Smooth muscle cell (in vitro differentiated cells): Measurements from ENCODE around the gene CAVIN1. TPM values are rescaled to one million over a fixed set of nuclear protein-coding genes. Genes with fewer than 3 reads are reported as not detected.

ENCODE experiments used
- DNase-seq: peaks from one replicate; lab custom pipeline; 2025; ENCODE audit not compliant: unreplicated experiment; lab: John Stamatoyannopoulos, UW
- H2AFZ ChIP-seq: fragments of 200-600 bp; sonication (generic); 2 replicates; pipeline ENCODE4 v1.6.0; 2016; ENCODE audit warnings: antibody characterized with exemption, low read depth, mild to moderate bottlenecking
- H3F3A ChIP-seq: fragments of 200-600 bp; sonication (generic); 2 replicates; pipeline ENCODE4 v1.6.0; 2017; ENCODE audit warnings: antibody characterized with exemption, low read depth
- H3K27ac ChIP-seq: fragments of 200-600 bp; sonication (generic); 2 replicates; pipeline ENCODE4 v1.5.1; 2016; ENCODE audit warnings: low read depth, mild to moderate bottlenecking
- H3K27me3 ChIP-seq: fragments of 200-600 bp; sonication (generic); 2 replicates; pipeline ENCODE4 v1.6.1; 2016; ENCODE audit warnings: low read depth, mild to moderate bottlenecking
- H3K36me3 ChIP-seq: fragments of 200-600 bp; sonication (generic); 2 replicates; pipeline ENCODE4 v1.5.1; 2016; ENCODE audit warnings: low read depth
- H3K4me1 ChIP-seq: fragments of 200-600 bp; sonication (generic); 2 replicates; pipeline ENCODE4 v1.5.1; 2016; ENCODE audit warnings: low read depth
- H3K4me2 ChIP-seq: fragments of 200-600 bp; sonication (generic); 2 replicates; pipeline ENCODE4 v1.6.0; 2016; ENCODE audit warnings: mild to moderate bottlenecking
- H3K4me3 ChIP-seq: fragments of 200-600 bp; sonication (generic); 2 replicates; pipeline ENCODE4 v1.5.1; 2016; ENCODE audit warnings: mild to moderate bottlenecking
- H3K79me2 ChIP-seq: fragments of 200-600 bp; sonication (generic); 2 replicates; pipeline ENCODE4 v1.6.0; 2016; ENCODE audit warnings: low read depth, mild to moderate bottlenecking
- H3K9ac ChIP-seq: fragments of 200-600 bp; sonication (generic); 2 replicates; pipeline ENCODE4 v1.6.0; 2016; ENCODE audit warnings: low read depth
- H3K9me3 ChIP-seq: fragments of 200-600 bp; sonication (generic); replicated peaks from 2 replicates; pipeline ENCODE4 v1.5.1; 2016; ENCODE audit warnings: low read depth
- H4K20me1 ChIP-seq: fragments of 200-600 bp; sonication (generic); 2 replicates; pipeline ENCODE4 v1.6.0; 2016; ENCODE audit warnings: low read depth
- WGBS: methylation state at CpG from one replicate; pipeline ENCODE4 v1.1.7; 2016; ENCODE audit warnings: low lambda C conversion rate; 5-methylcytosine and 5-hydroxymethylcytosine counted together
- polyA plus RNA-seq: library from polyadenylated mRNA; unstranded; fragments of >200 nt; fragmentation: Nextera tagmentation; extraction: Ambion mirVana; gene quantifications from 2 replicates; pipeline ENCODE4 v1.2.1, GENCODE V29; 2016
- total RNA-seq: library from RNA; depleted of rRNA; stranded (reverse); fragments of >200 nt; gene quantifications from 2 replicates; pipeline ENCODE4 v1.2.3, GENCODE V29; 2014
- TF ChIP-seq, protein P1 (sequence below): fragments of 200-600 bp; sonication (generic); IDR thresholded peaks from 2 replicates; pipeline ENCODE4 v1.5.1; 2017; ENCODE audit warnings: borderline replicate concordance, mild to moderate bottlenecking, antibody characterized with exemption; ENCODE audit not compliant: insufficient read depth, poor library complexity, severe bottlenecking

Gene CAVIN1
- total and polyA plus RNA-seq, 2 experiments from 2014 or later = 116 to 255 TPM

DNA sequence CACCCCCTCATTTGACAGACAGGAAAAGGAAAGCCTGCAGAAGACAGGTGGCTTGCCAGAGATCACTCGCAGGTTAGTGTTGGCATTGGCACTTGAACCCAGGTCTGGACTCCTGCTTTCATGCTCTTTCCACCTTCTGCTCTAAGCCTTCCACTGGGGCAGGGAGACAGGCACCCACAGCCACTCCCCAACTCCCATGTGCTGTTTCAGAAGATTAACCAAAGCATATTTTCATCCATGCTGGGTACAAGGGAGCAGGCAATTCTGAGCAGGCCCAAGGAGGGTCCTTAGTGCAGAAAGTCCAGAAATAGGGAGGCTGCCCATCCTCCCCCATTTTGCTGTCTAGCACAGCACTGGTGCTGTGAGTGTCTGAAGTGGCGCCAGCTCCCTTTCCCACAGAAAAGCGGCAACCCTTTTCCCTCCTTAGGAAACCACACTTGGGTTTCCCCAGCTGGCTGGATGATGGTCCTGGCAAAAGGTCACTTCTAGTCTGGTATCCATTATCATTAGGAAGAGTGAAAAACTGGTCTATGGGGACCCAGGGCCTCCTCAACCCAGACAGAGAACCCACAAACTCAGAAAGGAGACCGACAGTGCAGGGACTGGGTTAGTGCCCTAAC lies 2.0 kb upstream of the CAVIN1 start:
- no peaks in the 10 kb centered on the region for H3K27me3 ChIP-seq
- H3F3A ChIP-seq = peaks cover 23% of the 10 kb centered on the region
- H3K4me1 ChIP-seq = peaks cover 19% of the 10 kb centered on the region
- WGBS = 80% methylated on average over 4 of the region's 4 CpGs
- H3K4me2 ChIP-seq = no peak overlapping the region
- DNase-seq = no peak
- H3K36me3 ChIP-seq = no peaks in the 10 kb centered on the region
- peaks cover 21% of the 10 kb centered on the region for H4K20me1 ChIP-seq
- H3K79me2 ChIP-seq = peaks cover 29% of the 10 kb centered on the region
- H2AFZ ChIP-seq = no peak overlapping the region
- no peaks in the 10 kb centered on the region for H3K9me3 ChIP-seq
- no peak overlapping the region for H3K4me3 ChIP-seq
- H3K9ac ChIP-seq = no peak overlapping the region
- no peak overlapping the region for H3K27ac ChIP-seq
- TF ChIP-seq, protein P1, sequence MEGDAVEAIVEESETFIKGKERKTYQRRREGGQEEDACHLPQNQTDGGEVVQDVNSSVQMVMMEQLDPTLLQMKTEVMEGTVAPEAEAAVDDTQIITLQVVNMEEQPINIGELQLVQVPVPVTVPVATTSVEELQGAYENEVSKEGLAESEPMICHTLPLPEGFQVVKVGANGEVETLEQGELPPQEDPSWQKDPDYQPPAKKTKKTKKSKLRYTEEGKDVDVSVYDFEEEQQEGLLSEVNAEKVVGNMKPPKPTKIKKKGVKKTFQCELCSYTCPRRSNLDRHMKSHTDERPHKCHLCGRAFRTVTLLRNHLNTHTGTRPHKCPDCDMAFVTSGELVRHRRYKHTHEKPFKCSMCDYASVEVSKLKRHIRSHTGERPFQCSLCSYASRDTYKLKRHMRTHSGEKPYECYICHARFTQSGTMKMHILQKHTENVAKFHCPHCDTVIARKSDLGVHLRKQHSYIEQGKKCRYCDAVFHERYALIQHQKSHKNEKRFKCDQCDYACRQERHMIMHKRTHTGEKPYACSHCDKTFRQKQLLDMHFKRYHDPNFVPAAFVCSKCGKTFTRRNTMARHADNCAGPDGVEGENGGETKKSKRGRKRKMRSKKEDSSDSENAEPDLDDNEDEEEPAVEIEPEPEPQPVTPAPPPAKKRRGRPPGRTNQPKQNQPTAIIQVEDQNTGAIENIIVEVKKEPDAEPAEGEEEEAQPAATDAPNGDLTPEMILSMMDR = no peak

DNA sequence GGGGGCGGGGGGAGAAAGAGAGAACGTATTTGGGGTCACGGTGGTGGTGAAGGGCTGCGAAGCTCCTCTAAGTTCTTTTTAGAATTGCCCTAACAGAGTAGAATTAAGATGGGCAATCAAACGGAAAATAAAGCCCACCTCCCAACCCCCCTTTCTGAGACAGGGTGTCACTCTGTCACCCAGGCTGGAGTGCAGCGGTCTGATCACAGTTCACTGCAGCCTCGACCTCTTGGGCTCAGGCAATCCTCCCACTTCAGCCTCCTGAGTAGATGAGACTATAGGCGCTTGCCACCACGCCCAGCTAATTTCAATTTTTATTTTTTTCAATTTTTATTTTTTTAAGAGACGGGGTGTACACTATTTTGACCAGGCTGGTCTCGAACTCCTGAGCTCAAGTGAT lies 710 bp upstream of the CAVIN1 start:
- Histone ChIP-seq H3F3A (peaks cover 25% of the 10 kb centered on the region), H3K9me3 (no peaks in the 10 kb centered on the region), H3K4me1 (peaks cover 20% of the 10 kb centered on the region), H2AFZ (no peak overlapping the region), H3K4me2 (peak overlapping the region; percentile 97), H3K79me2 (peaks cover 42% of the 10 kb centered on the region), H3K9ac (no peak overlapping the region), H3K27me3 (no peaks in the 10 kb centered on the region), H3K4me3 (peak overlapping the region; percentile 99), H4K20me1 (peaks cover 34% of the 10 kb centered on the region), H3K27ac (peak overlapping the region; percentile 99), H3K36me3 (no peaks in the 10 kb centered on the region)
- TF ChIP-seq, protein P1 = no peak
- DNase-seq = no peak
- 74% methylated on average over 11 of the region's 11 CpGs for WGBS

DNA sequence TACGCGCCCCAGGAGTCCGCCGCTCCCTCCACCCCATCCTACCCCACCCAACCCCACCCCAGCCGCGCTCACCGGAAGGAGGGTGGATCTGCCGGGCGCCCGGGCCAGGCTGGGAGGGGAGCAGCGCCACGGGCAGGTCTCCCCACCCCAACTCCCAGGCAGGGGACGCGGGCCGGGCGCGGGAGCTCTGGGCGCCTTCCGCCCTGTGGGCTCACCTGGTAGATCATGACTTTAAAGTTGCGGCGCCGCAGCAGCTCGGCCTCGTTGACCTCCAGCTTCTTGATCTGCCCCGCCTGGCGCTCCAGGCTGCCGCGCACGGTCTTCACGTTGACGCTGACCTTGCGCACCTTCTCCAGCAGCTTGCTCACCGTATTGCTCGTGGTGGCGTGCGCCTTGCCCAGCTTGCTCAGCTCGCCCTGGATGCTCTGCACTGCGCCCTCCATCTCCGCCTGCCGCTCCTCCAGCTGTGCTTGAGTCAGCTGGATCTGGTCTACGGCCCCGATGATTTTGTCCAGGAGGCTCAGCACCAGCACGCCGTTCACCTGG lies 571 bp downstream of the CAVIN1 start:
- peaks cover 21% of the 10 kb centered on the region for H3F3A ChIP-seq
- H3K4me3 ChIP-seq = peak overlapping the region; percentile 99
- peaks cover 55% of the 10 kb centered on the region for H3K79me2 ChIP-seq
- H3K27me3 ChIP-seq = no peaks in the 10 kb centered on the region
- peaks cover 47% of the 10 kb centered on the region for H4K20me1 ChIP-seq
- peak overlapping the region; percentile 99 for H3K27ac ChIP-seq
- DNase-seq = no peak
- peaks cover 20% of the 10 kb centered on the region for H3K4me1 ChIP-seq
- H3K9me3 ChIP-seq = no peaks in the 10 kb centered on the region
- H2AFZ ChIP-seq = no peak overlapping the region
- peak overlapping the region; percentile 97 for H3K4me2 ChIP-seq
- TF ChIP-seq, protein P1 = no peak
- H3K36me3 ChIP-seq = no peaks in the 10 kb centered on the region
- peak overlapping the region; percentile 97 for H3K9ac ChIP-seq
- WGBS = under 1% methylated on average over 32 of the region's 44 CpGs
